Neural cell (in vitro differentiated cells): ENCODE results near the gene LIN7B. TPM values are rescaled to one million over a fixed set of nuclear protein-coding genes. Genes with fewer than 3 reads are reported as not detected.
"Not testable (repeated sequence)": the region's sequence is repeated elsewhere in the genome, so short reads cannot be mapped to it uniquely, and the experiment has no call there.

Experiments used
- H2AFZ ChIP-seq: fragments of 200-600, 300-800 bp; sonication (generic), shearing (Covaris generic); 2 replicates; pipeline ENCODE4 v1.6.0; 2014; ENCODE audit warnings: low read depth, mild to moderate bottlenecking, antibody characterized with exemption, low read length, moderate library complexity
- H3F3A ChIP-seq: fragments of 200-600 bp; shearing (Covaris generic); 2 replicates; pipeline ENCODE4 v1.6.1; 2016; ENCODE audit warnings: mild to moderate bottlenecking, moderate library complexity, mixed read lengths, antibody characterized with exemption, low read length; ENCODE audit not compliant: insufficient read depth, poor library complexity, severe bottlenecking
- H3K27ac ChIP-seq: fragments of 200-600, 300-800 bp; sonication (generic), shearing (Covaris generic); 2 replicates; pipeline ENCODE4 v1.5.1; 2014; ENCODE audit warnings: mild to moderate bottlenecking, low read length, moderate library complexity
- H3K27me3 ChIP-seq: fragments of 300-800, 200-600 bp; sonication (generic), shearing (Covaris generic); 2 replicates; pipeline ENCODE4 v1.6.0; 2014; ENCODE audit warnings: mild to moderate bottlenecking, low read depth, low read length, moderate library complexity; ENCODE audit not compliant: insufficient read depth
- H3K36me3 ChIP-seq: fragments of 300-800, 200-600 bp; sonication (generic), shearing (Covaris generic); 2 replicates; pipeline ENCODE4 v1.5.1; 2014; ENCODE audit warnings: mild to moderate bottlenecking, antibody characterized with exemption, low read length, moderate library complexity; ENCODE audit not compliant: insufficient read depth
- H3K4me2 ChIP-seq: fragments of 300-800, 200-600 bp; sonication (generic), shearing (Covaris generic); 2 replicates; pipeline ENCODE4 v1.6.0; 2014; ENCODE audit warnings: mild to moderate bottlenecking, low read length
- H3K4me3 ChIP-seq: fragments of 300-800, 200-600 bp; sonication (generic), shearing (Covaris generic); 2 replicates; pipeline ENCODE4 v1.5.1; 2014; ENCODE audit warnings: mild to moderate bottlenecking, low read length, moderate library complexity
- H3K79me2 ChIP-seq: fragments of 200-600 bp; shearing (Covaris generic); replicated peaks from 2 replicates; pipeline ENCODE4 v1.6.0; 2014; ENCODE audit warnings: mild to moderate bottlenecking, low read length, moderate library complexity; ENCODE audit not compliant: insufficient read depth
- H3K9ac ChIP-seq: fragments of 300-800, 200-600 bp; sonication (generic), shearing (Covaris generic); 2 replicates; pipeline ENCODE4 v1.6.1; 2016; ENCODE audit warnings: mild to moderate bottlenecking, low read length, mixed read lengths
- H3K9me2 ChIP-seq: fragments of 200-600 bp; shearing (Covaris generic); 2 replicates; pipeline ENCODE4 v1.6.1; 2016; ENCODE audit warnings: mild to moderate bottlenecking, low read length, mixed read lengths; ENCODE audit not compliant: insufficient read depth
- H3K9me3 ChIP-seq: fragments of 200-600, 300-800 bp; sonication (generic), shearing (Covaris generic); 2 replicates; pipeline ENCODE4 v1.6.1; 2016; ENCODE audit warnings: mild to moderate bottlenecking, mixed run types, low read length, moderate library complexity, mixed read lengths
- H4K20me1 ChIP-seq: fragments of 200-600 bp; shearing (Covaris generic); 2 replicates; pipeline ENCODE4 v1.6.1; 2016; ENCODE audit warnings: mild to moderate bottlenecking, mixed run types; ENCODE audit not compliant: insufficient read depth
- CTCF ChIP-seq: fragments of 450-650 bp; IDR thresholded peaks from 2 replicates; pipeline ENCODE4 v1.5.1; 2014; ENCODE audit warnings: antibody characterized with exemption, mild to moderate bottlenecking, moderate library complexity; ENCODE audit not compliant: poor library complexity, severe bottlenecking
- EP300 ChIP-seq: fragments of 450-650 bp; conservative IDR thresholded peaks from 2 replicates; pipeline ENCODE4 v1.6.1; 2014; ENCODE audit warnings: antibody characterized with exemption, mild to moderate bottlenecking, moderate library complexity; ENCODE audit not compliant: poor library complexity, severe bottlenecking
- EZH2 ChIP-seq: fragments of 200-600, 300-800 bp; shearing (Covaris generic), sonication (generic); IDR thresholded peaks from 2 replicates; pipeline ENCODE4 v1.6.1; 2014; ENCODE audit warnings: antibody characterized with exemption, low read length, borderline replicate concordance, mild to moderate bottlenecking; ENCODE audit not compliant: insufficient read depth, poor library complexity, severe bottlenecking
- MXI1 ChIP-seq: fragments of 450-650 bp; conservative IDR thresholded peaks from 2 replicates; pipeline ENCODE4 v1.6.1; 2014; ENCODE audit warnings: antibody characterized with exemption, mild to moderate bottlenecking; ENCODE audit not compliant: poor library complexity, severe bottlenecking
- POLR2AphosphoS5 ChIP-seq: IDR thresholded peaks from 2 replicates; pipeline ENCODE4 v1.6.1; 2012
- RAD21 ChIP-seq: fragments of 450-650 bp; conservative IDR thresholded peaks from 2 replicates; pipeline ENCODE4 v1.6.1; 2014; ENCODE audit warnings: antibody characterized with exemption, mild to moderate bottlenecking, moderate library complexity
- REST ChIP-seq: IDR thresholded peaks from 2 replicates; pipeline ENCODE4 v1.6.1; 2012; ENCODE audit warnings: borderline replicate concordance
- SMC3 ChIP-seq: fragments of 450-650 bp; conservative IDR thresholded peaks from 2 replicates; pipeline ENCODE4 v1.6.1; 2014; ENCODE audit warnings: antibody characterized with exemption, mild to moderate bottlenecking, moderate library complexity; ENCODE audit not compliant: poor library complexity
- TAF1 ChIP-seq: IDR thresholded peaks from 2 replicates; pipeline ENCODE4 v1.6.1; 2012; ENCODE audit warnings: low read depth
- polyA plus RNA-seq: library from polyadenylated mRNA; depleted of rRNA; stranded (reverse); fragments of >200 nt; gene quantifications from 2 replicates; pipeline ENCODE4 v1.2.3, GENCODE V29; 2014

The LIN7B gene
- polyA plus RNA-seq, 1 donor from 2014 or later: 88.7 TPM

GRCh38 chr19:49142866-49143335 lies 28.7 kb downstream of the LIN7B start:
- Histone ChIP-seq H3K9ac (peak overlapping the region; percentile 60), H3K27me3 (no peaks in the 10 kb centered on the region), H3K27ac (peak overlapping the region; percentile 56), H3K36me3 (no peaks in the 10 kb centered on the region), H3K9me2 (no peaks in the 10 kb centered on the region), H4K20me1 (no peaks in the 10 kb centered on the region), H3K4me2 (no peak overlapping the region), H2AFZ (no peak overlapping the region), H3F3A (no peaks in the 10 kb centered on the region), H3K79me2 (no peaks in the 10 kb centered on the region), H3K4me3 (peak overlapping the region; percentile 66), H3K9me3 (no peaks in the 10 kb centered on the region)
- peak; percentile 65 for TF ChIP-seq POLR2AphosphoS5
- no peak for TF ChIP-seq RAD21

GRCh38 chr19:49145573-49146407 lies 31.6 kb downstream of the LIN7B start:
- Histone ChIP-seq H3F3A (no peaks in the 10 kb centered on the region), H3K36me3 (no peaks in the 10 kb centered on the region), H3K79me2 (no peaks in the 10 kb centered on the region), H3K27me3 (no peaks in the 10 kb centered on the region), H3K4me2 (no peak overlapping the region), H3K9me2 (no peaks in the 10 kb centered on the region), H3K9ac (no peak overlapping the region), H3K27ac (no peak overlapping the region), H4K20me1 (no peaks in the 10 kb centered on the region), H3K9me3 (no peaks in the 10 kb centered on the region), H3K4me3 (no peak overlapping the region), H2AFZ (no peak overlapping the region)
- TF ChIP-seq RAD21 (peak; percentile 41), EZH2 (no peak), SMC3 (peak; percentile 50), REST (no peak), EP300 (no peak), TAF1 (no peak), POLR2AphosphoS5 (peak; percentile 10), CTCF (peak; percentile 60), MXI1 (no peak)

- not testable (repeated sequence) for H3K9ac ChIP-seq, H3K36me3 ChIP-seq, H2AFZ ChIP-seq, H3F3A ChIP-seq, H3K79me2 ChIP-seq, H3K9me3 ChIP-seq, H3K27me3 ChIP-seq, H3K4me3 ChIP-seq, H3K4me2 ChIP-seq, H3K9me2 ChIP-seq, H4K20me1 ChIP-seq, H3K27ac ChIP-seq
Observed at GRCh38 chr19:49146408-49146770, 32.2 kb downstream of the LIN7B start.
